B cell (primary cell): ENCODE data around the gene E2F6. TPM values are rescaled to one million over a fixed set of nuclear protein-coding genes. Genes with fewer than 3 reads are reported as not detected.

Experiments used
- ATAC-seq: fragments of 200-7000 bp; cut with Tn5 transposase; one replicate; pipeline ENCODE4 v1.10.0; 2021; ENCODE audit warnings: low read depth, mild to moderate bottlenecking, moderate number of reproducible peaks, moderate library complexity
- CTCF ChIA-PET: fragments of 350-600 bp; sonication (Branson Sonifier 250); formaldehyde crosslinking; loops from one replicate; lab custom pipeline; 2021; ENCODE audit warnings: antibody characterized with exemption, inconsistent platforms; lab: Charles Lee
- POLR2A ChIA-PET: fragments of 350-600 bp; sonication (Branson Sonifier 250); formaldehyde crosslinking; loops from one replicate; lab custom pipeline; 2021; ENCODE audit warnings: antibody characterized with exemption; lab: Charles Lee
- DNase-seq: peaks from one replicate; pipeline ENCODE4 v3.0.0; 2013
- H2AFZ ChIP-seq: 2 replicates; pipeline ENCODE4 v1.6.1; 2012; ENCODE audit warnings: mild to moderate bottlenecking, low read depth, low read length; ENCODE audit not compliant: insufficient read depth, poor library complexity, severe bottlenecking
- H3K27ac ChIP-seq, 2 donors: 1 replicate in 1 of 2; 2 replicates in 1 of 2; pipeline ENCODE4 v1.5.1; 2012 to 2013; ENCODE audit warnings: low read length in 2 of 2, mild to moderate bottlenecking in 2 of 2, moderate library complexity in 1 of 2
- H3K27me3 ChIP-seq, 4 experiments: fragments of 200-600 bp in 1 of 4; sonication (generic) in 1 of 4; replicated peaks in 1 of 4; 1 replicate in 2 of 4; 2 replicates in 2 of 4; pipeline versions ENCODE4 v1.6.1 to v1.7.0; 2013 to 2016; ENCODE audit warnings: low read length in 3 of 4, mild to moderate bottlenecking in 2 of 4, mixed read lengths in 1 of 4, moderate library complexity in 1 of 4; ENCODE audit not compliant: insufficient read depth in 4 of 4, control insufficient read depth in 3 of 4; ENCODE audit errors: control extremely low read depth in 1 of 4
- H3K36me3 ChIP-seq, 2 experiments: replicated peaks in 1 of 2; 1 replicate in 1 of 2; 2 replicates in 1 of 2; pipeline versions ENCODE4 v1.6.1 to v1.7.1; 2013; ENCODE audit warnings: low read length in 1 of 2; ENCODE audit not compliant: insufficient read depth in 2 of 2, control insufficient read depth in 1 of 2; ENCODE audit errors: control extremely low read depth in 1 of 2, extremely low read depth in 1 of 2
- H3K4me1 ChIP-seq, 2 donors: fragments of 200-600 bp in 1 of 2; sonication (generic) in 1 of 2; 1 replicate in 1 of 2; 2 replicates in 1 of 2; pipeline versions ENCODE4 v1.5.1 to v1.6.1; 2013 to 2017; ENCODE audit warnings: low read length in 2 of 2; ENCODE audit not compliant: control insufficient read depth in 2 of 2, insufficient read depth in 2 of 2
- H3K4me2 ChIP-seq: replicated peaks from 2 replicates; pipeline ENCODE3; 2012; ENCODE audit warnings: mild to moderate bottlenecking, low read depth, low read length; ENCODE audit not compliant: poor library complexity, severe bottlenecking
- H3K4me3 ChIP-seq, 5 experiments: fragments of 200-600 bp in 1 of 5; sonication (generic) in 1 of 5; 1 replicate in 3 of 5; 2 replicates in 2 of 5; pipeline versions ENCODE4 v1.5.1 to v1.7.0; 2011 to 2016; ENCODE audit warnings: low read length in 4 of 5, mild to moderate bottlenecking in 4 of 5, low read depth in 2 of 5, control low read depth in 1 of 5, moderate library complexity in 1 of 5; ENCODE audit not compliant: insufficient read depth in 1 of 5; ENCODE audit errors: control extremely low read depth in 1 of 5, extremely low read depth in 1 of 5
- H3K79me2 ChIP-seq: fragments of 200-600 bp; sonication (generic); one replicate; pipeline ENCODE4 v1.6.0; 2016; ENCODE audit warnings: low read length; ENCODE audit not compliant: control insufficient read depth, insufficient read depth
- H3K9ac ChIP-seq: fragments of 200-600 bp; sonication (generic); 2 replicates; pipeline ENCODE4 v1.6.1; 2017; ENCODE audit warnings: mild to moderate bottlenecking, low read length, moderate library complexity
- H3K9me3 ChIP-seq, 3 donors: one replicate each; pipeline versions ENCODE4 v1.6.1 to v1.7.1; 2013; ENCODE audit warnings: low read length in 2 of 3; ENCODE audit not compliant: control insufficient read depth in 2 of 3, insufficient read depth in 1 of 3; ENCODE audit errors: control extremely low read depth in 1 of 3
- H4K20me1 ChIP-seq: 2 replicates; pipeline ENCODE4 v1.6.0; 2012; ENCODE audit warnings: mild to moderate bottlenecking, low read length; ENCODE audit not compliant: insufficient read depth, control insufficient read depth, poor library complexity, severe bottlenecking
- H3K27ac Mint-ChIP-seq: one replicate; pipeline ENCODE4 v1.8.0; 2021; ENCODE audit warnings: mixed read lengths
- H3K27me3 Mint-ChIP-seq: one replicate; pipeline ENCODE4 v1.8.0; 2021; ENCODE audit warnings: mixed read lengths
- H3K4me1 Mint-ChIP-seq: one replicate; pipeline ENCODE4 v1.8.0; 2021; ENCODE audit warnings: mixed read lengths
- H3K4me3 Mint-ChIP-seq: one replicate; pipeline ENCODE4 v1.8.0; 2021; ENCODE audit warnings: mixed read lengths
- H3K9me3 Mint-ChIP-seq: one replicate; pipeline ENCODE4 v1.8.0; 2022; ENCODE audit warnings: mixed read lengths; ENCODE audit not compliant: insufficient read depth
- EZH2 ChIP-seq: IDR thresholded peaks from 2 replicates; pipeline ENCODE4 v1.6.1; 2012; ENCODE audit warnings: borderline replicate concordance, low read depth, mild to moderate bottlenecking, moderate library complexity, low read length; ENCODE audit not compliant: insufficient read depth, poor library complexity, severe bottlenecking
- WGBS: methylation state at CpG from one replicate; pipeline ENCODE4 v1.1.5; 2013; ENCODE audit warnings: missing lambda C conversion rate; ENCODE audit not compliant: insufficient coverage; 5-methylcytosine and 5-hydroxymethylcytosine counted together
- intact Hi-C: fragments of 100-400 bp; cut with micrococcal nuclease; formaldehyde crosslinking; loops from one replicate; pipeline ENCODE4 v1.10.0; 2022
- polyA plus RNA-seq: library from polyadenylated mRNA; depleted of rRNA; stranded (reverse); fragments of >200 nt; gene quantifications from 2 replicates; pipeline ENCODE4 v1.2.3, GENCODE V29; 2012
- total RNA-seq, 2 donors: library from RNA; stranded (reverse); fragments of 120-200 nt in 1 of 2; gene quantifications; 1 replicate in 1 of 2; 2 replicates in 1 of 2; pipeline versions ENCODE4 v1.2.3 to v1.2.4, GENCODE V29; 2013 to 2022
- TF ChIP-seq, protein P1 (sequence below): fragments of 200-600 bp; IDR thresholded peaks from one replicate; pipeline ENCODE4 v1.8.0; 2022; ENCODE audit warnings: antibody characterized with exemption, mild to moderate bottlenecking

E2F6 gene
- total and polyA plus RNA-seq, 2 donors (not counting 1 experiment from before 2014, with no cell fraction given) = 2.0 to 10.0 TPM

- intact Hi-C loops = no loop called here
- Mint-ChIP-seq H3K4me3 (no peak overlapping the region), H3K27ac (no peak overlapping the region), H3K27me3 (peaks cover 45% of the 10 kb centered on the region), H3K9me3 (no peaks in the 10 kb centered on the region), H3K4me1 (peaks cover 10% of the 10 kb centered on the region)
- no peak overlapping the region for H3K4me2 ChIP-seq
- TF ChIP-seq, protein P1, sequence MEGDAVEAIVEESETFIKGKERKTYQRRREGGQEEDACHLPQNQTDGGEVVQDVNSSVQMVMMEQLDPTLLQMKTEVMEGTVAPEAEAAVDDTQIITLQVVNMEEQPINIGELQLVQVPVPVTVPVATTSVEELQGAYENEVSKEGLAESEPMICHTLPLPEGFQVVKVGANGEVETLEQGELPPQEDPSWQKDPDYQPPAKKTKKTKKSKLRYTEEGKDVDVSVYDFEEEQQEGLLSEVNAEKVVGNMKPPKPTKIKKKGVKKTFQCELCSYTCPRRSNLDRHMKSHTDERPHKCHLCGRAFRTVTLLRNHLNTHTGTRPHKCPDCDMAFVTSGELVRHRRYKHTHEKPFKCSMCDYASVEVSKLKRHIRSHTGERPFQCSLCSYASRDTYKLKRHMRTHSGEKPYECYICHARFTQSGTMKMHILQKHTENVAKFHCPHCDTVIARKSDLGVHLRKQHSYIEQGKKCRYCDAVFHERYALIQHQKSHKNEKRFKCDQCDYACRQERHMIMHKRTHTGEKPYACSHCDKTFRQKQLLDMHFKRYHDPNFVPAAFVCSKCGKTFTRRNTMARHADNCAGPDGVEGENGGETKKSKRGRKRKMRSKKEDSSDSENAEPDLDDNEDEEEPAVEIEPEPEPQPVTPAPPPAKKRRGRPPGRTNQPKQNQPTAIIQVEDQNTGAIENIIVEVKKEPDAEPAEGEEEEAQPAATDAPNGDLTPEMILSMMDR = no peak
- no peak for TF ChIP-seq EZH2
- H3K27me3 ChIP-seq = peaks cover 0 to 40% (median 9%) of the 10 kb centered on the region in 4 experiments
- H3K9ac ChIP-seq = no peak overlapping the region
- no peaks in the 10 kb centered on the region for H3K36me3 ChIP-seq
- POLR2A ChIA-PET = no interaction called here
- H3K9me3 ChIP-seq = peaks cover 0 to 14% (median 0%) of the 10 kb centered on the region in 3 donors
- H4K20me1 ChIP-seq = no peaks in the 10 kb centered on the region
- no peak for DNase-seq
- no peak overlapping the region for H2AFZ ChIP-seq
- no peak for ATAC-seq
- H3K4me1 ChIP-seq = peaks cover 8 to 16% of the 10 kb centered on the region in 2 donors
- no peak overlapping the region for H3K27ac ChIP-seq
- CTCF ChIA-PET = interaction anchor here (0.7 to 2.3 kb wide), 4 partner anchors 32 to 1527 kb away, joined by 4 to 12 read pairs (median 5); no protein-coding TSS in a partner anchor
- WGBS = 100% methylated on average over 1 of the region's 4 CpGs
- H3K79me2 ChIP-seq = no peaks in the 10 kb centered on the region
- no peak overlapping the region for H3K4me3 ChIP-seq
These were observed 14.4 kb upstream of the E2F6 start for GRCh38 chr2:11480406-11480805.

- Mint-ChIP-seq H3K4me1 (peaks cover 10% of the 10 kb centered on the region), H3K9me3 (no peaks in the 10 kb centered on the region), H3K4me3 (no peak overlapping the region), H3K27me3 (peaks cover 35% of the 10 kb centered on the region), H3K27ac (no peak overlapping the region)
- H3K4me2 ChIP-seq = no peak overlapping the region
- peaks cover 0 to 9% (median 0%) of the 10 kb centered on the region in 3 donors for H3K9me3 ChIP-seq
- ChIA-PET CTCF (interaction anchor here (0.7 to 3.7 kb wide), 8 partner anchors 15 to 1820 kb away, joined by 3 to 37 read pairs (median 4); partner anchors contain the start of genes E2F6 and SLC66A3), POLR2A (no interaction called here)
- intact Hi-C loops = loop anchor here (1.0 to 5.0 kb wide), 3 partner anchors 103 to 300 kb away; no protein-coding TSS in a partner anchor
- peaks cover 0 to 38% (median 8%) of the 10 kb centered on the region in 4 experiments for H3K27me3 ChIP-seq
- H3K4me1 ChIP-seq = peaks cover 8 to 16% of the 10 kb centered on the region in 2 donors
- no peak overlapping the region for H3K27ac ChIP-seq
- 82% methylated on average over 9 of the region's 12 CpGs for WGBS
- no peak overlapping the region for H3K4me3 ChIP-seq
- no peak overlapping the region for H3K9ac ChIP-seq
- H2AFZ ChIP-seq = no peak overlapping the region
- TF ChIP-seq, protein P1 = no peak
- TF ChIP-seq EZH2 = no peak
- H3K36me3 ChIP-seq = no peaks in the 10 kb centered on the region
- no peak for ATAC-seq
- no peak for DNase-seq
- no peaks in the 10 kb centered on the region for H3K79me2 ChIP-seq
- H4K20me1 ChIP-seq = no peaks in the 10 kb centered on the region
These were observed 13.1 kb upstream of the E2F6 start for GRCh38 chr2:11478899-11479605.
